Measurements from ENCODE around the gene BLACAT1. TPM values are rescaled to one million over a fixed set of nuclear protein-coding genes. Genes with fewer than 3 reads are reported as not detected.

BLACAT1 gene
- total and polyA plus RNA-seq, 2 of the 13 experiments (the other 11 are each of a cell fraction or from before 2014, with no cell fraction given), result 1.2 to 2.8 TPM

DNA sequence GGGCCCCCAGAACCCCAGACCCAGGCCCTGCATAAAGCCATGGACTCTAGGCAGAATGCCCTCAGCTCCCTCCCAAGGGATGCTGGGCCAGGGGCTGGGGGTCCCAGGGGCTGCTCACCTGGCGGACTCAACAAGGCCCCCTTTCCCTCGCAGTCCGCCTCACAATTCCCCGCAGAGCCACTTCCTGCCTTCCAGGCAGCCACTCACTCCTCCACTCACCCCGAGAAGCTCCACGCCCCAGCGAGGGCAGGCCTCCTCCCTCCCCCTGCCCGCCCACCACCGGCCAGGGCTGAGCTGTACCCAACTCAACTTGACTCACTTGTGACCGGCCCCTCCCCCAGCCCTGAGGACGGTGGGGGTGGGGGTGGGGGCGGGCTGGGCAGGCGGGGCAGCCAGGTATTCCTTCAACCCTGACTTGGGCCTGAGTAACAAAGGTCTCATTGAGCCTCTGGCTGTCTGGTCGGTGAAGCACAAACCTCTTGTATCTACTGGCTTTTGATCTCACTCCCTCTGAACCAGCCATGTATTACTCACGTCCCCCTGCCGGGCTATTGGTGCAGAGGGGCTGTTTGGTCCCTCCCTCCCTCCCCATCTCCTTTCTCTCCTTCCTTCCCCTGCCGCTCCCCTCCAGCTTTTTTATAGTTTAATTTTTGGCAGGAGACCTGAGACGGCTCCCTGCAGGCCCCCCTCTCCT is 5.9 kb downstream of the BLACAT1 start (continued):
- TF ChIP-seq, protein P1, sequence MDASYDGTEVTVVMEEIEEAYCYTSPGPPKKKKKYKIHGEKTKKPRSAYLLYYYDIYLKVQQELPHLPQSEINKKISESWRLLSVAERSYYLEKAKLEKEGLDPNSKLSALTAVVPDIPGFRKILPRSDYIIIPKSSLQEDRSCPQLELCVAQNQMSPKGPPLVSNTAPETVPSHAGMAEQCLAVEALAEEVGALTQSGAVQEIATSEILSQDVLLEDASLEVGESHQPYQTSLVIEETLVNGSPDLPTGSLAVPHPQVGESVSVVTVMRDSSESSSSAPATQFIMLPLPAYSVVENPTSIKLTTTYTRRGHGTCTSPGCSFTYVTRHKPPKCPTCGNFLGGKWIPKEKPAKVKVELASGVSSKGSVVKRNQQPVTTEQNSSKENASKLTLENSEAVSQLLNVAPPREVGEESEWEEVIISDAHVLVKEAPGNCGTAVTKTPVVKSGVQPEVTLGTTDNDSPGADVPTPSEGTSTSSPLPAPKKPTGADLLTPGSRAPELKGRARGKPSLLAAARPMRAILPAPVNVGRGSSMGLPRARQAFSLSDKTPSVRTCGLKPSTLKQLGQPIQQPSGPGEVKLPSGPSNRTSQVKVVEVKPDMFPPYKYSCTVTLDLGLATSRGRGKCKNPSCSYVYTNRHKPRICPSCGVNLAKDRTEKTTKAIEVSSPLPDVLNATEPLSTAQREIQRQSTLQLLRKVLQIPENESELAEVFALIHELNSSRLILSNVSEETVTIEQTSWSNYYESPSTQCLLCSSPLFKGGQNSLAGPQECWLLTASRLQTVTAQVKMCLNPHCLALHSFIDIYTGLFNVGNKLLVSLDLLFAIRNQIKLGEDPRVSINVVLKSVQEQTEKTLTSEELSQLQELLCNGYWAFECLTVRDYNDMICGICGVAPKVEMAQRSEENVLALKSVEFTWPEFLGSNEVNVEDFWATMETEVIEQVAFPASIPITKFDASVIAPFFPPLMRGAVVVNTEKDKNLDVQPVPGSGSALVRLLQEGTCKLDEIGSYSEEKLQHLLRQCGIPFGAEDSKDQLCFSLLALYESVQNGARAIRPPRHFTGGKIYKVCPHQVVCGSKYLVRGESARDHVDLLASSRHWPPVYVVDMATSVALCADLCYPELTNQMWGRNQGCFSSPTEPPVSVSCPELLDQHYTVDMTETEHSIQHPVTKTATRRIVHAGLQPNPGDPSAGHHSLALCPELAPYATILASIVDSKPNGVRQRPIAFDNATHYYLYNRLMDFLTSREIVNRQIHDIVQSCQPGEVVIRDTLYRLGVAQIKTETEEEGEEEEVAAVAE (CRISPR knock-in tag; IDR thresholded peaks at IDR 0.05; ENCODE audit: borderline replicate concordance), result no peak
- TF ChIP-seq STAT6 (CRISPR knock-in tag; IDR thresholded peaks at IDR 0.05; ENCODE audit: borderline replicate concordance) (no peak), TFAP4 (IDR thresholded peaks at IDR 0.05; ENCODE audit: borderline replicate concordance, low read depth) (no peak), ZNF30 (CRISPR knock-in tag; IDR thresholded peaks at IDR 0.05) (no peak), ZNF550 (CRISPR knock-in tag; IDR thresholded peaks at IDR 0.05; ENCODE audit: borderline replicate concordance) (no peak), MZF1 (CRISPR knock-in tag; IDR thresholded peaks at IDR 0.05; ENCODE audit: borderline replicate concordance) (no peak), POLR2AphosphoS5 (IDR thresholded peaks at IDR 0.05; ENCODE audit: low read depth, low read length) (peak; percentile 62), MTA3 (CRISPR knock-in tag; IDR thresholded peaks at IDR 0.05) (no peak), ZMAT3 (CRISPR knock-in tag; conservative IDR thresholded peaks at IDR 0.05) (no peak), TERF1 (CRISPR knock-in tag; IDR thresholded peaks at IDR 0.05) (no peak), GZF1 (CRISPR knock-in tag; IDR thresholded peaks at IDR 0.05) (no peak), TOE1 (CRISPR knock-in tag; IDR thresholded peaks at IDR 0.05) (no peak), ZNF549 (CRISPR knock-in tag; IDR thresholded peaks at IDR 0.05) (no peak), RBAK (CRISPR knock-in tag; IDR thresholded peaks at IDR 0.05) (0 out of 2 replicates have a peak, but pooled peaks have one; percentile 0), ZNF296 (CRISPR knock-in tag; conservative IDR thresholded peaks at IDR 0.05) (no peak), ATRX (CRISPR knock-in tag; IDR thresholded peaks at IDR 0.05; ENCODE audit: borderline replicate concordance) (no peak), HDAC6 (IDR thresholded peaks at IDR 0.05; ENCODE audit: low read depth, low read length) (no peak), ZNF605 (CRISPR knock-in tag; IDR thresholded peaks at IDR 0.05) (peak; percentile 72; the same call in 1 of the 2 replicates), ZSCAN25 (CRISPR knock-in tag; IDR thresholded peaks at IDR 0.05) (peak; percentile 70; the same call in 1 of the 2 replicates), ISL2 (CRISPR knock-in tag; IDR thresholded peaks at IDR 0.05) (no peak), ZNF263 (CRISPR knock-in tag; IDR thresholded peaks at IDR 0.05) (0 out of 2 replicates have a peak, but pooled peaks have one; percentile 14), ZNF672 (CRISPR knock-in tag; IDR thresholded peaks at IDR 0.05) (no peak)

Measured in HepG2 (cell line).